Heart left ventricle (tissue), 13 donors: ENCODE results near the gene GSG1L.

Experiments used
- POLR2A ChIP-seq, 2 donors: fragments of 450-650 bp; IDR thresholded peaks; one replicate each; pipeline ENCODE4 v1.6.1; 2017; ENCODE audit warnings: antibody characterized with exemption in 2 of 2, mild to moderate bottlenecking in 2 of 2, moderate library complexity in 2 of 2
- TF ChIP-seq, protein P1 (sequence below), 12 donors: fragments of 200-600 bp; sonication (generic) in 4 of 12; IDR thresholded peaks; one replicate each; pipeline versions ENCODE4 v1.5.0 to v1.8.0; 2018 to 2022; ENCODE audit warnings: antibody characterized with exemption in 12 of 12, mild to moderate bottlenecking in 5 of 12
- donor health status: ischemic (EF 13 %, LVEDD 7.1; RV severe dilation, severe dysfunction).
- donor health status: DM: no; HTN: yes; CAD: no.
- donor health status: DM: no; HTN: no; CAD: no.
- donor health status: ischemic (EF 25% LVEDD 6.9; RV normal size, moderate dysfunction).
- donor health status: ischemic (EF 25% LVEDD 5.7; RV mildly dilated, moderate dysfunction).
- donor health status: ischemic (EF 35%, LVEDD 5.7; RV mildly dilated, moderate dysfunction).
- donor health status: nonischemic (EF 11% LVEDD 7.7; RV severe dilation, severe dysfunction).
- donor health status: DM: yes; HTN: yes; CAD: no.
- donor health status: PGD.
- donor health status: ischemic (EF 29% LVEDD 5.4; RV normal size, mild dysfunction).
- donor health status: nonischemic (EF 23%, LVEDD 6.1; RV moderate dilation, normal function).

DNA sequence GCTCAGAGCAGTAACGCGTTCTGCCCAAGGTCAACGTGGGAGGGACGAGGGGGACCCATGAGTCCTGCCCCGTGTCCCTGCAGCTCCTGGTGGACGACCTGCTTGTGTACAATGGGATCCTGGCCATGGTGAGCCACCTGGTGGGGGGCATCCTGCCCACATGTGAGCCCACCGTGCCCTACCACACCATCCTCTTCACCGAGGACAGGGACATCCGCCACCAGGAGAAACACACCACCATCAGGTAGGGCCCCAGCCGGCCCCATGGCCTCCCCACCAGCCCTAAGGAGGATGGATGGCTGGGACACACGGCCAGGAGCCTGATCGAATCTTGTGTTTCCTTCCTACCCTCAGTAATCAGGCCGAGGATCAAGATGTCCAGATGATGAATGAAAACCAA lies 286.0 kb downstream of the GSG1L start:
- TF ChIP-seq, protein P1, sequence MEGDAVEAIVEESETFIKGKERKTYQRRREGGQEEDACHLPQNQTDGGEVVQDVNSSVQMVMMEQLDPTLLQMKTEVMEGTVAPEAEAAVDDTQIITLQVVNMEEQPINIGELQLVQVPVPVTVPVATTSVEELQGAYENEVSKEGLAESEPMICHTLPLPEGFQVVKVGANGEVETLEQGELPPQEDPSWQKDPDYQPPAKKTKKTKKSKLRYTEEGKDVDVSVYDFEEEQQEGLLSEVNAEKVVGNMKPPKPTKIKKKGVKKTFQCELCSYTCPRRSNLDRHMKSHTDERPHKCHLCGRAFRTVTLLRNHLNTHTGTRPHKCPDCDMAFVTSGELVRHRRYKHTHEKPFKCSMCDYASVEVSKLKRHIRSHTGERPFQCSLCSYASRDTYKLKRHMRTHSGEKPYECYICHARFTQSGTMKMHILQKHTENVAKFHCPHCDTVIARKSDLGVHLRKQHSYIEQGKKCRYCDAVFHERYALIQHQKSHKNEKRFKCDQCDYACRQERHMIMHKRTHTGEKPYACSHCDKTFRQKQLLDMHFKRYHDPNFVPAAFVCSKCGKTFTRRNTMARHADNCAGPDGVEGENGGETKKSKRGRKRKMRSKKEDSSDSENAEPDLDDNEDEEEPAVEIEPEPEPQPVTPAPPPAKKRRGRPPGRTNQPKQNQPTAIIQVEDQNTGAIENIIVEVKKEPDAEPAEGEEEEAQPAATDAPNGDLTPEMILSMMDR (IDR thresholded peaks at IDR 0.05) = no peak
- no peak for TF ChIP-seq POLR2A (IDR thresholded peaks at IDR 0.05)
